Measurements from ENCODE around the gene CWC27. TPM values are rescaled to one million over a fixed set of nuclear protein-coding genes. Genes with fewer than 3 reads are reported as not detected.

CWC27 gene
- total RNA-seq, 1 experiment from 2014 or later, result 32.9 TPM

- H3K9me3 Mint-ChIP-seq (ENCODE audit: unreplicated experiment), result no peaks in the 10 kb centered on the region
- no peak overlapping the region for H3K4me3 Mint-ChIP-seq (ENCODE audit: unreplicated experiment)
Measured at GRCh38 chr5:65022932-65023331, 254.2 kb downstream of the CWC27 start.

GRCh38 chr5:65024681-65025080 lies 256.0 kb downstream of the CWC27 start:
- TF ChIP-seq CTCF (IDR thresholded peaks at IDR 0.05; ENCODE audit: insufficient read depth in 1 of 2, low read depth in 1 of 2, low read length in 1 of 2, severe bottlenecking in 1 of 2, unreplicated experiment in 1 of 2), result no peak
- ChIA-PET CTCF (no interaction called here), POLR2A (no interaction called here)
- H3K4me1 Mint-ChIP-seq (ENCODE audit: low read depth, unreplicated experiment), result no peaks in the 10 kb centered on the region
- intact Hi-C loops (cut with micrococcal nuclease; ENCODE audit: unreplicated experiment), result no loop called here
- BruUV-seq (replicated peaks), result no TSS peak
- Histone ChIP-seq H3K9me3 (no peaks in the 10 kb centered on the region), H3K36me3 (ENCODE audit: control insufficient read depth, insufficient read depth, low read length) (no peaks in the 10 kb centered on the region), H3K4me3 (ENCODE audit: low read depth, low read length) (no peak overlapping the region), H3K4me1 (no peaks in the 10 kb centered on the region), H3K27me3 (replicated peaks; ENCODE audit: control insufficient read depth, insufficient read depth, low read length) (no peaks in the 10 kb centered on the region)
- no peak overlapping the region for H3K4me3 Mint-ChIP-seq (ENCODE audit: unreplicated experiment)
- no peak overlapping the region for H3K27ac Mint-ChIP-seq (ENCODE audit: unreplicated experiment)
- no peaks in the 10 kb centered on the region for H3K9me3 Mint-ChIP-seq (ENCODE audit: unreplicated experiment)
- H3K27me3 Mint-ChIP-seq (ENCODE audit: insufficient read depth, unreplicated experiment), result no peaks in the 10 kb centered on the region
- DNase-seq, result no peak
- H3K36me3 Mint-ChIP-seq (ENCODE audit: insufficient read depth, unreplicated experiment), result no peaks in the 10 kb centered on the region

More at GRCh38 chr5:65022932-65023331, 254.2 kb downstream of the CWC27 start:
- no peak for DNase-seq
- Mint-ChIP-seq H3K27ac (ENCODE audit: unreplicated experiment) (no peak overlapping the region), H3K36me3 (ENCODE audit: insufficient read depth, unreplicated experiment) (no peaks in the 10 kb centered on the region), H3K27me3 (ENCODE audit: insufficient read depth, unreplicated experiment) (no peaks in the 10 kb centered on the region), H3K4me1 (ENCODE audit: low read depth, unreplicated experiment) (no peaks in the 10 kb centered on the region)
- H3K4me1 ChIP-seq, result no peaks in the 10 kb centered on the region
- no peaks in the 10 kb centered on the region for H3K27me3 ChIP-seq (replicated peaks; ENCODE audit: control insufficient read depth, insufficient read depth, low read length)
- intact Hi-C loops (cut with micrococcal nuclease; ENCODE audit: unreplicated experiment), result no loop called here
- ChIA-PET POLR2A (no interaction called here), CTCF (no interaction called here)
- no peak for TF ChIP-seq CTCF (IDR thresholded peaks at IDR 0.05; ENCODE audit: insufficient read depth in 1 of 2, low read depth in 1 of 2, low read length in 1 of 2, severe bottlenecking in 1 of 2, unreplicated experiment in 1 of 2)
- no peaks in the 10 kb centered on the region; the same call in 1 of the 2 replicates for H3K36me3 ChIP-seq (ENCODE audit: control insufficient read depth, insufficient read depth, low read length)
- no TSS peak for BruUV-seq (replicated peaks)
- H3K4me3 ChIP-seq (ENCODE audit: low read depth, low read length), result no peak overlapping the region
- H3K9me3 ChIP-seq, result no peaks in the 10 kb centered on the region

GRCh38 chr5:65026816-65027548 lies 258.3 kb downstream of the CWC27 start:
- Mint-ChIP-seq H3K27ac (ENCODE audit: unreplicated experiment) (no peak overlapping the region), H3K36me3 (ENCODE audit: insufficient read depth, unreplicated experiment) (no peaks in the 10 kb centered on the region), H3K9me3 (ENCODE audit: unreplicated experiment) (no peaks in the 10 kb centered on the region), H3K27me3 (ENCODE audit: insufficient read depth, unreplicated experiment) (no peaks in the 10 kb centered on the region), H3K4me3 (ENCODE audit: unreplicated experiment) (no peak overlapping the region), H3K4me1 (ENCODE audit: low read depth, unreplicated experiment) (no peaks in the 10 kb centered on the region)
- Histone ChIP-seq H3K9me3 (no peaks in the 10 kb centered on the region), H3K4me1 (no peaks in the 10 kb centered on the region), H3K27me3 (replicated peaks; ENCODE audit: control insufficient read depth, insufficient read depth, low read length) (no peaks in the 10 kb centered on the region), H3K36me3 (ENCODE audit: control insufficient read depth, insufficient read depth, low read length) (no peaks in the 10 kb centered on the region), H3K4me3 (ENCODE audit: low read depth, low read length) (no peak overlapping the region)
- no peak for DNase-seq
- ChIA-PET CTCF (no interaction called here), POLR2A (no interaction called here)
- no peak for TF ChIP-seq CTCF (IDR thresholded peaks at IDR 0.05; ENCODE audit: insufficient read depth in 1 of 2, low read depth in 1 of 2, low read length in 1 of 2, severe bottlenecking in 1 of 2, unreplicated experiment in 1 of 2)
- intact Hi-C loops (cut with micrococcal nuclease; ENCODE audit: unreplicated experiment), result no loop called here
- no TSS peak for BruUV-seq (replicated peaks)
